H9 (cell line): ENCODE results near the gene MOV10L1. TPM values are rescaled to one million over a fixed set of nuclear protein-coding genes. Genes with fewer than 3 reads are reported as not detected.

ENCODE experiments used
- DNase-seq: peaks from one replicate; pipeline ENCODE4 v3.0.0-alpha.2; 2017
- H2AFZ ChIP-seq: one replicate; pipeline ENCODE4 v1.6.1; 2013; ENCODE audit warnings: mild to moderate bottlenecking, low read length, control low read depth, moderate library complexity
- H2AK5ac ChIP-seq: 2 replicates; pipeline ENCODE4 v1.6.1; 2013; ENCODE audit warnings: low read length, control low read depth, mixed read lengths; ENCODE audit not compliant: insufficient read length
- H2BK120ac ChIP-seq: one replicate; pipeline ENCODE4 v1.6.1; 2013; ENCODE audit warnings: low read depth, mild to moderate bottlenecking, low read length, control low read depth, inconsistent platforms; ENCODE audit not compliant: poor library complexity, severe bottlenecking
- H2BK12ac ChIP-seq: 2 replicates; pipeline ENCODE4 v1.6.1; 2013; ENCODE audit warnings: low read length, control low read depth, mixed read lengths, low read depth; ENCODE audit not compliant: insufficient read length
- H2BK15ac ChIP-seq: 2 replicates; pipeline ENCODE4 v1.6.1; 2013; ENCODE audit warnings: low read depth, low read length, control low read depth
- H2BK20ac ChIP-seq: one replicate; pipeline ENCODE4 v1.6.1; 2013; ENCODE audit warnings: low read depth, mild to moderate bottlenecking, low read length, control low read depth, inconsistent platforms; ENCODE audit not compliant: poor library complexity, severe bottlenecking
- H2BK5ac ChIP-seq: 2 replicates; pipeline ENCODE4 v1.6.1; 2013; ENCODE audit warnings: low read length, control low read depth, mixed read lengths; ENCODE audit not compliant: insufficient read length
- H3K14ac ChIP-seq: 2 replicates; pipeline ENCODE4 v1.6.1; 2013; ENCODE audit warnings: low read length, control low read depth; ENCODE audit not compliant: insufficient read depth
- H3K18ac ChIP-seq: 2 replicates; pipeline ENCODE4 v1.6.1; 2013; ENCODE audit warnings: low read depth, mild to moderate bottlenecking, mixed read lengths, low read length, control low read depth; ENCODE audit not compliant: insufficient read length
- H3K23ac ChIP-seq: 2 replicates; pipeline ENCODE4 v1.6.1; 2013; ENCODE audit warnings: low read length, control low read depth, mixed read lengths, low read depth; ENCODE audit not compliant: insufficient read length
- H3K23me2 ChIP-seq: 2 replicates; pipeline ENCODE4 v1.6.1; 2013; ENCODE audit warnings: low read depth, mild to moderate bottlenecking, mixed read lengths, low read length, control low read depth; ENCODE audit not compliant: insufficient read length, poor library complexity, severe bottlenecking
- H3K27ac ChIP-seq: 2 replicates; pipeline ENCODE4 v1.5.1; 2013; ENCODE audit warnings: low read length, control low read depth, mixed read lengths, low read depth; ENCODE audit not compliant: insufficient read length
- H3K27me3 ChIP-seq: 2 replicates; pipeline ENCODE4 v1.6.1; 2013; ENCODE audit warnings: low read length, control low read depth, inconsistent platforms; ENCODE audit not compliant: insufficient read depth
- H3K4ac ChIP-seq: 2 replicates; pipeline ENCODE4 v1.6.1; 2013; ENCODE audit warnings: low read depth, mild to moderate bottlenecking, control low read depth, inconsistent platforms, low read length, moderate library complexity
- H3K4me1 ChIP-seq: 2 replicates; pipeline ENCODE4 v1.6.1; 2013; ENCODE audit warnings: low read length, control low read depth, inconsistent platforms; ENCODE audit not compliant: insufficient read depth
- H3K4me2 ChIP-seq: 2 replicates; pipeline ENCODE4 v1.6.1; 2013; ENCODE audit warnings: low read length, control low read depth, mixed read lengths; ENCODE audit not compliant: insufficient read length, insufficient read depth
- H3K56ac ChIP-seq: 2 replicates; pipeline ENCODE4 v1.6.1; 2013; ENCODE audit warnings: low read depth, mild to moderate bottlenecking, mixed read lengths, low read length, control low read depth; ENCODE audit not compliant: insufficient read length
- H3K79me1 ChIP-seq: 2 replicates; pipeline ENCODE4 v1.6.1; 2013; ENCODE audit warnings: low read depth, mild to moderate bottlenecking, moderate library complexity, low read length, control low read depth, inconsistent platforms; ENCODE audit not compliant: insufficient read depth, poor library complexity, severe bottlenecking
- H3K79me2 ChIP-seq: 2 replicates; pipeline ENCODE4 v1.6.1; 2013; ENCODE audit warnings: low read length, control low read depth, inconsistent platforms; ENCODE audit not compliant: insufficient read depth
- H3K9ac ChIP-seq: 2 replicates; pipeline ENCODE4 v1.6.1; 2013; ENCODE audit warnings: low read length, control low read depth, mixed read lengths; ENCODE audit not compliant: insufficient read length; ENCODE audit errors: extremely low read depth
- H3K9me3 ChIP-seq: one replicate; pipeline ENCODE4 v1.6.1; 2013; ENCODE audit warnings: low read depth, low read length, inconsistent platforms; ENCODE audit not compliant: control insufficient read depth
- H3T11ph ChIP-seq: one replicate; pipeline ENCODE4 v1.6.1; 2013; ENCODE audit warnings: mild to moderate bottlenecking, low read length, control low read depth, inconsistent platforms
- H4K20me1 ChIP-seq: one replicate; pipeline ENCODE4 v1.6.1; 2013; ENCODE audit not compliant: control insufficient read depth, insufficient read length, insufficient read depth
- H4K5ac ChIP-seq: 2 replicates; pipeline ENCODE4 v1.6.1; 2013; ENCODE audit warnings: low read depth, mild to moderate bottlenecking, mixed read lengths, low read length, control low read depth; ENCODE audit not compliant: insufficient read length
- H4K8ac ChIP-seq: replicated peaks from 2 replicates; pipeline ENCODE4 v1.6.1; 2013; ENCODE audit warnings: low read length, control low read depth, mixed read lengths, low read depth; ENCODE audit not compliant: insufficient read length
- H4K91ac ChIP-seq: 2 replicates; pipeline ENCODE4 v1.6.1; 2013; ENCODE audit warnings: low read depth, mild to moderate bottlenecking, moderate library complexity, mixed read lengths, low read length, control low read depth; ENCODE audit not compliant: insufficient read length
- H3K27ac Mint-ChIP-seq, 3 experiments: 2 replicates in 2 of 3; 3 replicates in 1 of 3; pipeline ENCODE4 v1.8.0; 2020 to 2021; ENCODE audit warnings: mixed read lengths in 3 of 3, mild to moderate bottlenecking in 1 of 3, moderate library complexity in 1 of 3
- H3K27me3 Mint-ChIP-seq: 2 replicates; pipeline ENCODE4 v1.8.0; 2021; ENCODE audit warnings: low read depth, mild to moderate bottlenecking, moderate library complexity, mixed read lengths
- H3K36me3 Mint-ChIP-seq, 3 experiments: 2 replicates in 2 of 3; 3 replicates in 1 of 3; pipeline ENCODE4 v1.8.0; 2020 to 2021; ENCODE audit warnings: low read depth in 3 of 3, mixed read lengths in 3 of 3; ENCODE audit not compliant: insufficient read depth in 1 of 3
- H3K4me1 Mint-ChIP-seq, 2 experiments: 2 replicates each; pipeline ENCODE4 v1.8.0; 2020; ENCODE audit warnings: mixed read lengths in 2 of 2
- H3K4me3 Mint-ChIP-seq, 2 experiments: 2 replicates in 1 of 2; 3 replicates in 1 of 2; pipeline ENCODE4 v1.8.0; 2020 to 2021; ENCODE audit warnings: mild to moderate bottlenecking in 2 of 2, mixed read lengths in 2 of 2, moderate library complexity in 1 of 2
- H3K9me3 Mint-ChIP-seq, 2 experiments: 2 replicates in 1 of 2; 3 replicates in 1 of 2; pipeline ENCODE4 v1.8.0; 2020; ENCODE audit warnings: mild to moderate bottlenecking in 2 of 2, mixed read lengths in 2 of 2, moderate library complexity in 1 of 2
- CTCF ChIP-seq: fragments of 200-600 bp; sonication (generic); conservative IDR thresholded peaks from 3 replicates; pipeline ENCODE4 v1.8.0; 2021; ENCODE audit warnings: antibody characterized with exemption, mild to moderate bottlenecking
- WGBS: extraction: QIAGEN DNeasy Blood & Tissue Kit; methylation state at CpG from one replicate; pipeline ENCODE4 v1.1.7; 2013; ENCODE audit warnings: missing lambda C conversion rate, low lambda C conversion rate, mixed read lengths; ENCODE audit not compliant: insufficient read length; ENCODE audit errors: extremely low coverage; 5-methylcytosine and 5-hydroxymethylcytosine counted together
- total RNA-seq: library from RNA; stranded (reverse); gene quantifications from 2 replicates; pipeline ENCODE4 v1.2.1, GENCODE V29; 2021

Gene MOV10L1
- total RNA-seq, 1 experiment from 2014 or later, result not detected

DNA sequence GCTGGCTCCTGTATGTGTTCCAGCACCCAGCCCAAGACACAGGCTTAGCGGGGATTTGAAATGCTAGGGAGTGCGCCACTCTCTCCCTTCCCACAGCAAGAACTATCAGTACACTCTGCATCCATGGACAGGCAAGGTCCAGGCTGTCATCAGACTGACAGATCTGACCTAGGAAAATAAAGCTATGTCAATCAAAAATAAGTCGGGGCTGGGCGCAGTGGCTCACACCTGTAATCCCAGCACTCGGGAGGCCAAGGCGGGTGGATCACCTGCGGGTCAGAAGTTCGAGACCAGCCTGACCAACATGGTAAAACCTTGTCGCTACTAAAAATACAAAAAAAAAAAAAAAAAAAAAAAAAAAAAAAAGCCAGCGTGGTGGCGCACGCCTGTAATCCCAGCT lies 1.7 kb upstream of the MOV10L1 start:
- H3K18ac ChIP-seq, result no peak overlapping the region
- H4K20me1 ChIP-seq, result no peaks in the 10 kb centered on the region
- H3K4me1 ChIP-seq, result no peaks in the 10 kb centered on the region
- no peak overlapping the region for H3K56ac ChIP-seq
- no peak overlapping the region for H3T11ph ChIP-seq
- H3K9me3 ChIP-seq, result no peaks in the 10 kb centered on the region
- H3K9ac ChIP-seq, result no peak overlapping the region
- no peak for DNase-seq
- H3K23ac ChIP-seq, result no peak overlapping the region
- no peak overlapping the region for H3K27ac ChIP-seq
- no peaks in the 10 kb centered on the region for H3K79me1 ChIP-seq
- H3K27ac Mint-ChIP-seq, result no peak overlapping the region
- no peak overlapping the region for H2BK15ac ChIP-seq
- no peak overlapping the region for H2AK5ac ChIP-seq
- peaks cover 29% of the 10 kb centered on the region for H3K27me3 Mint-ChIP-seq
- no peak overlapping the region for H4K8ac ChIP-seq
- H3K79me2 ChIP-seq, result no peaks in the 10 kb centered on the region
- H4K5ac ChIP-seq, result no peak overlapping the region
- H3K4me1 Mint-ChIP-seq, result peaks cover 16 to 20% of the 10 kb centered on the region in 2 experiments
- no peak overlapping the region for H3K14ac ChIP-seq
- H3K36me3 Mint-ChIP-seq, result peaks cover 0 to 2% (median 0%) of the 10 kb centered on the region in 3 experiments; a peak in 1 of 7 replicates
- H3K27me3 ChIP-seq, result 0 out of 2 replicates have a peak, but pooled peaks cover 2% of the 10 kb centered on the region
- no peak overlapping the region for H3K4me2 ChIP-seq
- H4K91ac ChIP-seq, result no peak overlapping the region
- no CpG with 5 or more reads among the region's 12 CpGs for WGBS
- no peak for TF ChIP-seq CTCF
- H3K4ac ChIP-seq, result no peak overlapping the region
- no peak overlapping the region for H2BK120ac ChIP-seq
- H3K23me2 ChIP-seq, result no peaks in the 10 kb centered on the region
- H2AFZ ChIP-seq, result no peak overlapping the region
- no peak overlapping the region for H3K4me3 Mint-ChIP-seq
- no peak overlapping the region for H2BK20ac ChIP-seq
- H2BK5ac ChIP-seq, result no peak overlapping the region
- peaks cover 3 to 14% of the 10 kb centered on the region in 2 experiments; a peak in 3 of 5 replicates for H3K9me3 Mint-ChIP-seq
- no peak overlapping the region for H2BK12ac ChIP-seq
